NCI-H2227 treated with DMSO at 0.1 percent for 48 hours (cell line): ENCODE measurements around the gene SLC66A2.

ENCODE experiments used
- DNase-seq: peaks from one replicate; lab custom pipeline; 2025; lab: John Stamatoyannopoulos, UW

Gene SLC66A2

DNA sequence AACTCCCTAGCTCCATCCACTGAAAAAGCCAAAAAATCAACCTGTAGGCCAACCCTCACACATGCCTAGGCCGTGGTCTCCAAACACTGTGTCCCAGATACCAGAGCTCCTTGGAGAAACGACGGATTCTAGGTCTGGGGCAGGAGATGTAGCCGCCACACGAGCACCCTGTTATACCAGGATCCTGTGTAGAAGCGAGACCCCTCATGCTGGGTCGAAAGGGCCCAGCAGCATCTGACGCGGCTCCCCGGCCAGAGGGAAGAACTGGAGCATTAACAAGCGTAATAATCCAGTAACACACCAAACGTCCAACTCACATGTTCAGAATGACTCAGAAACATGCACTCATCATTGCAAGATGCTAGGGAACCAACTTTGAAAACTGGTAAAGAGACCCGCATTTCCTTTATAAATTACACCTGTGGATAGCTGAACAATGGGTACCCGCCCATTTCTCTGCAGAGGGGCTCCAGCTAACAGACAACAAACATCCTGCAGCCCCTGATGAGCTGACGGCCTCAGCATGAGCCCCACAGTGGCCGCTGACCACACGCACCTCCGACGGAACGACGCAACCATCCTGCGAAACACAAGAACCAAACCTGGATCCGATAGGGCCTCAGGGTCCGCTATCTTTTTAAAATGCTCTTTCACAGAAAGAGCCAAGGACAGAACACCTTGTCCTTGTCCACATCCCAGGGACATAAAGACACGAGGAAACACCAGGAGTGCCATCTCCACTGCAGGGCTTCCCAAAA lies 14.2 kb downstream of the SLC66A2 start:
- DNase-seq = no peak

DNA sequence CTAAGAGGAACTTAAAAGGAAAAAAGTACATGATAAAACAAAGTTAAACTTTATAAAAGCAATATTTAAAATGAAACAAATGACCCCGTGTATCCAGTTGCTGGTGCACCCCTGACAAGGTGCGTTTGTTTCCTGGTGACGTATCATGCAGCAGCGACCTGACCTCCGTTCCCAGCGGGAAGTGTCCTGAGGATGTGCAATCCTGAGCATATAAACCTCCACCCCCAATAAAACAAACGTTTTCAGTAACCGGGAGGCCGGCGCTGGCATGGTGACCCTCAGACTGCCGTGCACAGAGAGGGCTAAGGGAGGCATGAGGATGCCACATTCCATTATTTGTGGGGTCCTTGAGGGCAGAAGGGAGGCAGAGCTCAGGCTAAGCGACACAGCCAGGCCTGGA lies 14.8 kb downstream of the SLC66A2 start:
- no peak for DNase-seq

DNA sequence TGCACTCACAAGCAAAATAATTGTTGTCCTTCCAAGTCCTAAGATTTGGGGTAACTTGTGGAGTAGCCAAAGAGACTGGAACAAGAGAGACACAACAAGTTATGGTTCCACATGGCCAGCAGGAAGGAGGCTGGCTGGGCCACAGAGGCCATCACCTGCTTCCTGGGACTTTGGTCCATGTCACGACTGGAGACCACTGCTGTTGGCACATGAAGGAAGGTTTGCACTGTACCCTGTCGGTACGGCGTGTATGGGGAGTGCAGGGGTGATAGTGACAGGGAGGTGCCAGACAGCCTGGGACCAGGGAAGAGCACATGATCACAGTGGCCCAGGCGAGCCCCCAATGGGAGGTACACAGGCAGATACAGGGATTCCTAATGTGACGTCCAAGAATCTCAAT lies 15.5 kb downstream of the SLC66A2 start:
- DNase-seq = no peak

DNA sequence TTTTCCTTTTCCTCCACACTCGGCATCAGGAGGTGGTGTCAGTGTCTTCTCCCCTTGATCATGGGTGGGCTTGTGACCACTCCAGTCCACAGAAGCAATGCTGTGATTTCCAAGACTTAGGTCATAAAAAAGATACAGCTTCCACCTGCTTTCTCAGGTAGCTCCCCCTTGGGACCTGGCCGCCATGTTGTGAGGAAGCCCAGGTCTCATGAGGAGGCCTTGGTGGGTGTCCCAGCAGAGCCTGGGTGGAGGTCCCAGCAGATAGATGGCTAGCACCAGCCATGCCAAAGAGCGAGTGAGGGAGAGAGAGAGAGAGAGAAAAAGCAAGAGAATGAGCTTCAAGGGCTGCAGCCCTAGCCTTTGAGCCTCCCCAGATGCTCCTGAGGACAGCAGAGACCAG lies 16.0 kb downstream of the SLC66A2 start:
- DNase-seq = no peak

DNA sequence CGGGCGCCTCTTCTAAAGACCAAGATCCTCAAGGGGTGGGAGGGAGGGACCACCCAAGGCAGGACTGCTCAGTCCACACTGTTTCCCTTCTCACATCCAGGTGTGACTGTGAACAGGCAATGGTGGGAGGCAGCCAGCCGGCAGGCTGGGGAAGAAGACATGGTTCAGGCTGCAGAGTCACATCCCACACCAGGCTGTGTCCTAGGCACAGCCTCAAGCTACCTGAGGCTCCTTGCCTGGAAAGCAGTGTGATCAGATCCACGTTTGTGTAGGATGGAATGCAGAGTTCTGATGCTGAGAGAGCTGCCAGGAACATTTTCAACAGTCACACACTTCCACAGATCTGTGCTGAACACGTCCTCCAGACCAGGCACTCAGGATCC lies 16.4 kb downstream of the SLC66A2 start:
- no peak for DNase-seq

DNA sequence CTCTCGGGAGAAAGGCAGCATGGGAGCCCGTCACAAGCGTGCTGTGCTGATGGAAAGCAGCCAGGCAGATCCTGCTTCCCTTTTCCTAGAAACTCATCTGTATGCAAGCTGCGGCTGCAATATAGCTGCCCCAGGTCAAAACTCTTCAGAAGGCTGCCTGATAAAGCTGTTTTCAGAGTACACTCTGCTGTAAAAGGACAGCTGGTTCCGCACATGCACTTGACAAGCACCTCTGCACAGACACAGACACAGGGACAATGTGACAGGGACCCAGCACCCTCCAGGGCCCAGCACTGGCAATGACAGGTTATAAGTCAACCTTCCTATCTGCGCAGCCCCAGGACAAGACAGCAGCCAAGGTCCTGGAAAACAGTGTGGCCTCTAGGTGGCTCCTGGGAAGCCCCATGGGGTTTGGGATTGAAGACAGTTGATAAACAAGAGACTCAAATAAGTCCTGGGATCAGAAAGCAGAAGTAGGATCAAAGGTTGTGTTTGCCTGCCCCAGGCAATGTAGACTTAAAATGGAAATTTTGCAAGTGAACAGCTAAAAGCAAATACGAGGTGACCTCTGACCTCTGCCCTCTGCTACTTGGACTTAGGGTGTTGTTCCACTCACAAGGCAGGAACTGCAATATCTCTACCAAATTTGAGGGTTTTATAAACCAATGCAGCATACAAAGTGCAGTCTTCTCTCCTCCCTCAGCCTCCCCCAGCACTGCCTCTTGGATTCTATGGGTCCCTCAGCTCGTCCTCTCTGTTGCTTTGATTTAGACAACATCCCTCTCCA lies 16.9 kb downstream of the SLC66A2 start:
- DNase-seq = no peak

DNA sequence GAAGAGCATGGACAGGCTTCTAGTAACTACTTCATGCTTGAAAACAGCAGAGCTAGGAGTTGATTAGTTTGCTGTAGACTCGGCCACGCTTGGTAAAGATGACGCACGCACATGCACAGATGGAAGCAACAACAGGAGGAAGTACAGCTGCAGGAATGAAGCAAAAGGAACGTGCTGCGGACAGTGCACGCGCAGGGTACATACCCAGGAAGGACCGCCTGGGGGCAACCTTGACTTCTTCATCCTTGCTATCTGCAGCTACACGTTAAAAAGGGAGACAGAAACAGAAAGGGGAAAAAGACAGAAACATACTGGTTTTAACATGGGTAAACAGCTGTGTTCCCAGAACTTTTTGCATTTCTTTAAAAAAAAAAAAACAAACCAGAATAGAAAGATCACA lies 17.7 kb downstream of the SLC66A2 start:
- DNase-seq = no peak

DNA sequence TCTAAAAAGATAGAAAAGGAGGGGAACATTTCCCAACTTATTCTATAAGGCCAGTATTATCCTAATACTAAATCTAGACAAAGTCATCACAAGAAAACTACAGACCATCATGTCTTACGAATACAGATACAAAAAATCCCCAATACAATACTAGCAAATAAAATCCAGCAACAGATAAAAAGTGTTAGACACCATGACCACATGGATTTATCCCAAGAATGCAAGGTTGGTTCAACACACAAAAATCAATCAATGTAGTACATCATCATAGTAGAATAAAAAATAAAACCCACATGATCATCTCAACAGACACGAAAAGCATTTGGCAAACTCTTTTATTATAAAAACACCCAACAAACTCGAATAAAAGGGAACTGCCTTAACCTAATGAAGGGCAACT lies 18.5 kb downstream of the SLC66A2 start:
- no peak for DNase-seq

DNA sequence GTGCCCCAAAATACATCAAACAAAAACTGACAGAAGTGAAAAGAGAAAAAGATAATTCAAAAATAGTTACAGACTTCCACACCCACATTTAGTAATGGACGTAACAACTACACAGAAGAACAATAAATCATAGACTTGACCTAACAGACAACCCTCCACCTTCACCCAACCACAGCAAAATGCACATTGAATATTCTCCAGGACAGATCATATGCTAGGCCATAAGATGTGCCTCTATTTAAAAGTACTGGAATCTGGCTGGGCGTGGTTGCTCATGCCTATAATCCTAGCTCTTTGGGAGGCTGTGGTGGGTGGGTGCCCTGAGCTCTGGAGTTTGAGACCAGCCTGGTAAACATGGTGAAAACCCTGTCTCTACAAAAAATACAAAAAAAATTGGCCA lies 20.0 kb downstream of the SLC66A2 start:
- no peak for DNase-seq

DNA sequence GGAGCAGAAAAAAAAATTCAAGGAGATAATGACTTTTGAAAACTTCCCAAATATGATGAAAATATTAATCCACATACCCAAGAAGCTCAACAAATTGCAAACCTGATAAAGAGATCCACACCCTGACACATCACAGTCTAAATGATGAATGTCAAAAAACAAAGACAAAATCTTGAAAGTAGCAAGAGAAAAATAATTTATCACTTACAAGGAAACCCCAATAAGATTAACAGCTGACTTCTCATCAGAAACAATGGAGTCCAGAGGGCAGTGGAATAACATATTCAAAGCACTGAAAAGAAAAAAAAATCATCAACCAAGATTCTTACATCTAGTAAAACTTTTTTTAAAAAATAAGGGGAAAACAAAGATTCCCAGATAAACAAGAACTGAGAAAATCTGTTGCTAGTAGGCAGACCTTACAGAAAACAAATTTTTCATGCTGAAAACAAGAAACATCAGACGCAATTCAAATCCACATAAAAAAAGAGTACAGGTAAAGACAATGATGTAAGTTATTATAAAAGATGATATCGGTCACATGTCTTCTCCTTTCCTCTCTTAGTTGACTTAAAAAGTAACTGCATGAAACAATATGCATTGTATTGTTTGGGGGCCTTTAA lies 21.3 kb downstream of the SLC66A2 start:
- DNase-seq = no peak

DNA sequence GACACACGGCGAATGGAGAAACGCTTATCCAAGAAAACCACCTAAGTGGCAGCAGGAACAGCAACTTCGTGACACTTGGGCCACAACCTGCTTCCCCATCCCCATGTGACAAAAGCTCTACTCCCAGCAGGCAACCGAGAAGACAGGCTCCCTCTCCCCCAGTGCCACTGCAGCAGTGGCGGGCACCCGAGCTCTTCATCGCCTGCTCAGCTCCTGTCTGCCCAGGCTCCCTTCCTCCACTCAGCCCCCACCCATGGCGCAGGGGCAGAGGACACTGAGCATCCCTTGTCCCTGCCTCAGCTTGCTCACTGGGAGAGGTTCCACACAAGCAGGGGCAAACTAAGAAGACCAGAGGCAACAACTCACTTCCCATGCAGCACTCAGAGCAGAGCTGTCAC lies 22.9 kb downstream of the SLC66A2 start:
- no peak for DNase-seq

DNA sequence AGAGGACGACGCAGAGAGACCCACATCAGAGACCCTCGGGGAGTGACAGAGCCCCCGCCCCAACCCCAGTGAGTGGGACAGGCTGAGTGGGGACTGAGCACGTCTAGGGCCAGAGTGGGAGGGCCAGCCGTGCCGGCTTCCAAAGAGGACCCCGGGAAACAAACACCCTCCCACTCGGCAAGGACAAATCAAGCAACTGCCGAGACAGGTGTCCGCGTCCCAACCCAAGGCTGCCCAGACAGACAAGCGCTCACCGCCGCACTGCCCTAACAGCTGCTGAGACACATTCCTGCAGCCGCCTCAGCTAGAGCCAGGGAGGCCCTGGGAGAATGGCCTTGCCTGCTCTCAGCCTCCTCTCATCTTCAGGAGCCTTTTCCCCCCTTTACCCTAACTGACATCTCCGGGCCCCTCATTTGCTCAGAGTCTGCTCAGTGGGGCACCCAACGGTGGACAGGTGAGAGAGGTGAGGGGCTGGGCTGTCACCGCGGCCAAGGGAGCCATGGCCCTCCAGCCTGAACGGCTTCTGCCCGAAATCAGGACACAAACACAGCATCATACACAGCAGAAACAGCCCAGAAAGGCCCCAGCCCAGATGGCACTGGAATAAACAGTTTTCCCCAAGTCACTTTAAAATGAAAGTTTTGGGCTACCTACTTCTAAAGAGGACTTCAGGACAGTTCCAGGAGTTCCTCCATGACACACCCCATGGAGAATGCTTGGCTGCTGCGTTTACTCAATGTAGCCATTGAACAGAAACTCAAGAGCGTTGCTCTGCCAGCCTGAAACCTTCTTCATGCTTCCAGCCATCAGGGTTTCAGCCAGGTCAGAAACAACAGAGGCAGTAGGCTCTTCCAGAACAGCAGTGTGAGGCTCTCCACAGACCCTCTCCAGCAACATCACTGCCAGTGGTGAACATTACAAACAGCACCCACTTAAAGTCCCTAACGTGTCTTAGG lies 23.6 kb downstream of the SLC66A2 start:
- no peak for DNase-seq

DNA sequence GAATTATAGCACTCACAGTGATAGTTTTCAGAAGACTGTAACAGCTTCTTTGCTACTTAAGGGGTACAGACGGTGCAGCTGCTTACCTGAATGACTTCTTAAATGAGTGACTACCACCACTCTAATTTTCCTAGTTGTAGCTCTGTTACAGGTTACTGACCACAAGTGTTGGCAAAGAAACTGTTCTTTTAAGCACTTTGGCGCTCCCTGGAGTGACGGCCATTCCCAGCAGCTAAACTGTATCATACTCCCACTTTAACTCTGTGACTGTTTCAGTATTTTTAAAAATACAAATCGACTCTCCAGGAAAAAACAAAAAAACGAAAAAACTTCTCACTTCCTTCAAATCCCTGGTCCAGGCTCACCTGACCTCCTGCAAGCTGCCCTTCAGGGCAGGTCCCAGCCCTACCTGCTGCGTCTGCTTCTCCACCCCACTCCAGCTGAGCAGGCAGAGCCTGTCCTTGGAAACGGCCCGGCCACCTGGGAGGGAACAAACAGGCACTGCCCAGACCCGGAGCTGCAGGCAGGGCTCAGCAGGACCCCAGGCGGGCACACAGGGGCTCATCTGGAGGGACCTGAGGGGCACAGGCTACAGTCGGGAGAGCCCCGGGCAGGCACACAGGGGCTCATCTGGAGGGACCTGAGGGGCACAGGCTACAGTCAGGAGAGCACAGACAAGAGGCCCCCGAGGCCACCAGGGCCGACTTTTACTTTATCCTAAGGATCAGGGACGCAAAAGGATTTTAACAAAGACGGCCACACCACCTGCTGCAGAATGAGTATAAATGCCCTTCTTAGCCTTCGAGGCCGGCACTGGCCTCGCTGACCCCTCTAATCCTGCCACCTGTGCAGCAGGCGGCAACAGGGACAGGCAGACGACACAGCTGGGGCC lies 24.5 kb downstream of the SLC66A2 start:
- DNase-seq = no peak

DNA sequence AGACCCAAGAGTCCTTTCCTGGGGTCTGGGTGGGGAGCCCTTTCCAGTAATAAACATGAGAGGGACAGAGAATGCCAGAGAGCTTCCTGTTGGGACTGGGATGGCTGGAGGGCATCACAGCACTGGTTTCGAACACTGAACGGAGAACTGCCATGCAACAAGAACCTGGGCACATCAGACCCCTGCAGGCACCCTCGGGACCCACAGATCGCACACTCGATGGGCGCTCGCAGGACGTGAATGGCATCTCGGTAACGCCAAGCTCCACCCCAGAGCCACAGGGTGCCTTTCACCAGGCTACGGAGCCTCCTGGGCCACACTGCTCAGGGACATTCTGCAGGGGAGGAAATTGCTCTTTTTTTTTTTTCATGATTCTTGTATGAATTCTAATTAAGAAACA lies 25.1 kb downstream of the SLC66A2 start:
- no peak for DNase-seq

DNA sequence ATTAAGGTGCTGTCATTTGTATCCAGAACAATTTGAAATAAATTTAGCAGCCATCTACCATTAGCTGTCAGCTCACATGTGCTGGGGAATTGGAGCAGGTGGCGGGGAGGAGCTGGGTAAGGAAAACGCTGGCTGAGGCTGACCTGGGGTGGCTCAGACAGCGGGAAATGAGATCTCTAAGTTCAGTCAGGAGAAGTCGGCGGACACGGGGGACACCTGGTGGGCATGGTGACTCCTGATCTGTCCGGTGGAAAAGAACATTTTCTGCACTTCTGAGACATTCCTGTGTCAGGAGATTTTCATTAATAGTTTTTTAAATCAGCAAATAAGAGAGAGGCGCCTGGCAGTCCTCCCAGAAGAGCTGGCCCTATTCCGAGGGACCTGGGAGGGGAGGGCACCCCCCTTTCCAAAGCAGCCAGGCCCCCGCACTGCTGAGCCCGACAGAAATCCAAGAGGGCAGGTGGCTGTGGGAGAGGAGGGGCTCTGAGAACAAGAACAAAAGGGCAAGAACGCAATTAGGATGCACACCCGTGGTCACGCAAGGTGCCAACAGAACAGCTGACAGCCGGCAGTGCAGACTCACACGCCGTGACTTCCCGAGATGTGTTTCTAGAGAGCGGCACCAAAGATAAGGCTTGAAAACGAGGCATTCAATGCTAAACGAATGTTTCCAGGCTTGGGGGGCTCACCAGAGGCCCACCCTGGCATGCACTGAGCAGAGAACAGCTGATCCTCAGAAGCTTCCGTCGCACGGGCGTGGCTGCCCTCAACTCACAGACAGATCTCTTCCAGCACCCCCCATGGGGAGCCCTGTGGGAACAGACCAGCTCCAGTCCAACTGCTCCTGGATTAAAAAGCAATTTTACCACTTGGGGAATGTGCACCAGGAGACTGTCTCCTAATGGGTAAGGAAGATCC lies 26.4 kb downstream of the SLC66A2 start:
- DNase-seq = no peak

DNA sequence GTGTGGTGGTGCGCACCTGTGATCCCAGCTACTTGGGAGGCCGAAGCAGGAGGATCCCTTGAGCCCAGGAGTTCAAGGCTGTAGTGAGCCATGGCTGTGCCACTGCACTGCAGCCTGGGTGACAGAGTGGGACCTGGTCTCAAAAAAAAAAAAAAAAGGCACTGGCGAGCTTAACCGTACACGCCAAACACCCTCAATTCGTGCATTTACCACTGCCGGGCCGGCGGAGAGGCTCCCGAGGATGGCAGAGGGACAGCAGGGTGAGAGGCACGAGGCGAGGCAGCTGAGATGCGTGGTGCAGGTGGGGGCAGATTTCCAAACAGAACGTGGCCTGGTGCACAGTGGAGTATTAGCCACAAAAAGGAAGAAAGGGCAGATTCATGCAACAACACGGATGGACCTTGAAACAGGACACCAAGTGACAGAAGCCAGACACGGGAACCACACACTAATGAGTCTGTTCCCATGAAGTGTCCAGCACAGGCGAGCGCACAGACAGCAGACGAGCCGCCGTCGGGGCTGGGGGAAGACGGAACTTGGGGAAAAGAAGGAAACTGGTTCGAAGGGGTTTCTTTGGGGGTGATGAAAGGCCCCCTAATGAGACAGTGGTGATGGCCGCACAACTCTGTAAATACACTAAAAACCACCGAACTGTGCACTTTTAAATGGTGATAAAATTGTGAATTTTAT lies 27.4 kb downstream of the SLC66A2 start:
- no peak for DNase-seq

DNA sequence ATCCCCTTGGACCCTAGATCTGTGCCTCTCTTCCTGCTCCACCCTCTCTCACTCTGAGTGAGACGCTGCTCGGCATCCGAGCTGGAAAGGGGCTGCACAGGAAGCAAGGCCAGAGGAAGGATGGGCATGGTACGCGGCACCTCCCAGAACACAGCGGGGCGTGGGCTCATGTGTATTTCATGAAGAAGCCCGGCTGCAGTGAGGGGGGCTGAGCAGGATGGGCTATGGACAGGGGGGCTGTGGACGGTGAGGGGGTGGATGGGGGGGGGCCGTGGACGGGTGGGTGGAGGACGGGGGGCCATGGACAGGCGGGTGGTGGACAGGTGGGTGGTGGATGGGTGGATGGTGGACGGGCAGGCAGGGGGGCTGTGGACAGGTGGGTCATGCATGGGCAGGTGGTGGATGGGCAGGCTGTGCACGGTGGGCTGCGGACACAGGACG lies 28.5 kb downstream of the SLC66A2 start:
- no peak for DNase-seq

DNA sequence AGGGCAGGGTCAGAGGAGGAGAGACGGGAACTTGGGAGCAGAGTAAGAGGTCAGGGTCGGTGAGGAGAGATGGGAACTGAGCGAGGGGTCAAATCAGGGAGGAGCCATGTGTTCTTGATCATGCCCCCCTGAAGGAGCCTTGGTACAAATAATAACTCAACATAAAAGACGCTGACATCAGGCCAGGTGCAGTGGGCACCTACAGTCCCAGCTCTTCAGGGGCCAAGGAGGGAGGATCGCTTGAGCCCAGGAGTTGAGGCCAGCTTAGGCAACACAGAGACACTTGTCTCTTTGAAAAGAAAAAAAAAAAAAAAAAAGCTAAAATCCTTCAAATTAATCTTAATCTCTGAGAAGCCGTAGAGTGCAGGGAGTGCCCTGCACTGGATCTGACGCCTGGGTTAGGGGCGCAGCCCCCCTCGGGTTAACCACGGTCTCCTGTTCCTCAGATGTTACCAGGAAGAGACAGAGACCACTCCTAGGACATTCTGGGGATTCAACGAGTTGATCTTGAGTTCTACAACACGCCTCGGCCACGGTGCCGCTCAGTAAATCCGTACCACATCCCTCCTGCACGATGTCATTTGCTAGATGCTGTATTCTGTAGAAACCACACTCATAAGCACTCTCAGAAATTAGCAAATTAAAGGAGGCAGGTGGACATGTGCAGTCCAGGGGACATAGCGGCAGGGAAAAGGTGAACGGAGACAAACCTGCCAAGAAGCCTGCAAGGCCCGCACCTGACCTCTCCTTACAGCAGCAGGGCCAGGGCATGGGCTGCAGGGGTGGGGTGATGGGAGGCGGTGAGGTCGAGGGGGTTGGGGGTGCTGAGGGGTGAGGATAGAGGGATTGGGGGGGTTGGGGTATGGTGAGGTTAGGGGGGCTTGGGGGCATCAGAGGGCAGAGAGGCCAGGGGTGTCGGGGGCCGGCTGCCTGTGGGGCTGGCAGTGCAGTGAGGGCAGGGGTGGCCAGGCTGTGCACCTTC lies 29.2 kb downstream of the SLC66A2 start:
- DNase-seq = no peak
